ENCODE measurements around the gene THOC1.

DNA sequence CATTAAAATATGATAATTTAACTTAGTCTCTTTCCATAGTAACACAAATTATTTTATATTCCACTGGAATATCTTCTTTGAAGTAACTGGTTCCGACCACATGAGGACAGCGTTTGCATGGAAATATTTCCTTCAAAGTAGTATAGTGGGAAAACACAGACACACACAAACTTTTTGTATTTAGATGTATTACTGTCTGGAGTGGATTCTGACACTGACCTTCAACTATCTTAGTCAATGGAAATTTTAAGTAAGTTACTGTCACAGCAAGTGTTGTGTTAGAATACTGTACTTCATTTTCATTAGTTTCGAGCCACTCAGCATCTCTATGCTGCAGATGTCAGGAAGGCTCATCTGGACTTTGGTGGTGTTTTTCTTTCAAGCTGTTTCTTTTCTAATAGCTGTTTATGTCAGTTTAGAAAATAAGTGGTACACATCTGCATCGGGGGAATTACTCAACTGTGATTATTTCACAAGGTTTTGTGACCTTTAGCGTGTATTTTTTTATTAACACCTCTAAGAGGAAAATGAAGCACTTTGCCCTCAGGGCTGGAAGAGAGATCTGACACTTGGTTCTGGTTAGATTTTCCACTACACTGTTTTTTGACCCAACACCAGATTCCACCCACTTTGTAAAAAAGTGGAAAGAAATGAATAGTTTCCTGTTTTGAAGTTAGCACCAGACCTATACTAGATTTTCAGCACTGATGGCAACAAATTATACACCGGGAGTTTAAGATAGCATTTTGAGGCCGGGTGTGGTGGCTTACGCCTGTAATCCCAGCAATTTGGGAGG is 18.9 kb upstream of the THOC1 start:
- TF ChIP-seq EP300 (IDR thresholded peaks at IDR 0.05; ENCODE audit: borderline replicate concordance in 1 of 2, low read depth in 1 of 2, low read length in 1 of 2) = no peak
- TF ChIP-seq USF2 (IDR thresholded peaks at IDR 0.05; ENCODE audit: borderline replicate concordance, low read depth, low read length) = no peak
- peak; percentile 88 for TF ChIP-seq CTCF (IDR thresholded peaks at IDR 0.05)
- TF ChIP-seq, protein P1, sequence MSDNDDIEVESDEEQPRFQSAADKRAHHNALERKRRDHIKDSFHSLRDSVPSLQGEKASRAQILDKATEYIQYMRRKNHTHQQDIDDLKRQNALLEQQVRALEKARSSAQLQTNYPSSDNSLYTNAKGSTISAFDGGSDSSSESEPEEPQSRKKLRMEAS (IDR thresholded peaks at IDR 0.05; ENCODE audit: low read depth) = no peak
- TF ChIP-seq POLR2AphosphoS5 (IDR thresholded peaks at IDR 0.05; ENCODE audit: low read depth, low read length) = no peak
- TF ChIP-seq RAD21 (IDR thresholded peaks at IDR 0.05; ENCODE audit: low read length) = peak; percentile 89
- TF ChIP-seq EZH2phosphoT487 (IDR thresholded peaks at IDR 0.05; ENCODE audit: borderline replicate concordance, low read depth) = no peak
- TF ChIP-seq, protein P2, sequence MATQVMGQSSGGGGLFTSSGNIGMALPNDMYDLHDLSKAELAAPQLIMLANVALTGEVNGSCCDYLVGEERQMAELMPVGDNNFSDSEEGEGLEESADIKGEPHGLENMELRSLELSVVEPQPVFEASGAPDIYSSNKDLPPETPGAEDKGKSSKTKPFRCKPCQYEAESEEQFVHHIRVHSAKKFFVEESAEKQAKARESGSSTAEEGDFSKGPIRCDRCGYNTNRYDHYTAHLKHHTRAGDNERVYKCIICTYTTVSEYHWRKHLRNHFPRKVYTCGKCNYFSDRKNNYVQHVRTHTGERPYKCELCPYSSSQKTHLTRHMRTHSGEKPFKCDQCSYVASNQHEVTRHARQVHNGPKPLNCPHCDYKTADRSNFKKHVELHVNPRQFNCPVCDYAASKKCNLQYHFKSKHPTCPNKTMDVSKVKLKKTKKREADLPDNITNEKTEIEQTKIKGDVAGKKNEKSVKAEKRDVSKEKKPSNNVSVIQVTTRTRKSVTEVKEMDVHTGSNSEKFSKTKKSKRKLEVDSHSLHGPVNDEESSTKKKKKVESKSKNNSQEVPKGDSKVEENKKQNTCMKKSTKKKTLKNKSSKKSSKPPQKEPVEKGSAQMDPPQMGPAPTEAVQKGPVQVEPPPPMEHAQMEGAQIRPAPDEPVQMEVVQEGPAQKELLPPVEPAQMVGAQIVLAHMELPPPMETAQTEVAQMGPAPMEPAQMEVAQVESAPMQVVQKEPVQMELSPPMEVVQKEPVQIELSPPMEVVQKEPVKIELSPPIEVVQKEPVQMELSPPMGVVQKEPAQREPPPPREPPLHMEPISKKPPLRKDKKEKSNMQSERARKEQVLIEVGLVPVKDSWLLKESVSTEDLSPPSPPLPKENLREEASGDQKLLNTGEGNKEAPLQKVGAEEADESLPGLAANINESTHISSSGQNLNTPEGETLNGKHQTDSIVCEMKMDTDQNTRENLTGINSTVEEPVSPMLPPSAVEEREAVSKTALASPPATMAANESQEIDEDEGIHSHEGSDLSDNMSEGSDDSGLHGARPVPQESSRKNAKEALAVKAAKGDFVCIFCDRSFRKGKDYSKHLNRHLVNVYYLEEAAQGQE (IDR thresholded peaks at IDR 0.05; ENCODE audit: low read depth, low read length) = no peak
- no peak for TF ChIP-seq TEAD4 (IDR thresholded peaks at IDR 0.05; ENCODE audit: borderline replicate concordance, insufficient read depth)
- TF ChIP-seq IRF3 (IDR thresholded peaks at IDR 0.05; ENCODE audit: low read depth, low read length) = no peak
- no peak for TF ChIP-seq YY1 (IDR thresholded peaks at IDR 0.05; ENCODE audit: low read depth)
- no peak for TF ChIP-seq CHD2 (IDR thresholded peaks at IDR 0.05; ENCODE audit: low read length, partially characterized antibody)
- no peak for TF ChIP-seq TCF12 (IDR thresholded peaks at IDR 0.05)
- TF ChIP-seq SIN3A (IDR thresholded peaks at IDR 0.05; ENCODE audit: borderline replicate concordance, low read depth, low read length) = no peak
